ENCODE measurements around the gene CUL9. TPM values are rescaled to one million over a fixed set of nuclear protein-coding genes. Genes with fewer than 3 reads are reported as not detected.
"Not testable (repeated sequence)": the region's sequence is repeated elsewhere in the genome, so short reads cannot be mapped to it uniquely, and the experiment has no call there.

The CUL9 gene
- total RNA-seq (10 to 100 TPM; 35.3 to 38.3 TPM), polyA plus RNA-seq (9.0 TPM)

GRCh38 chr6:43181942-43182860 is at the start of gene CUL9:
TSS of gene CUL9 (plus strand) at chr6:43182196. CDS start at chr6:43184311, 2,115 bp downstream.
- Histone ChIP-seq H3K4me3 (ENCODE audit: low read length) (peak within 1 kb of the TSS; percentile 76), H3K4me1 (ENCODE audit: insufficient read depth, low read length) (peaks cover 57% of the 10 kb centered on the region), H3K36me3 (ENCODE audit: insufficient read depth, low read length) (peaks cover 12% of the 10 kb centered on the region), H3K27ac (ENCODE audit: low read depth, low read length) (peak within 1 kb of the TSS; percentile 70), H3K27me3 (ENCODE audit: insufficient read depth, low read length, poor library complexity, severe bottlenecking) (no peaks in the 10 kb centered on the region), H3K9me3 (ENCODE audit: low read length) (no peaks in the 10 kb centered on the region)
- Mint-ChIP-seq H3K4me1 (peaks cover 44 to 57% (median 55%) of the 10 kb centered on the region in 3 donors), H3K9me3 (no peaks in the 10 kb centered on the region), H3K36me3 (peaks cover 10 to 60% (median 10%) of the 10 kb centered on the region in 3 donors), H3K4me3 (peak within 1 kb of the TSS; percentile 91 to 97 (median 96)), H3K27ac (peak within 1 kb of the TSS; percentile 91 to 98 (median 96)), H3K27me3 (peaks cover 0 to 2% of the 10 kb centered on the region in 2 donors)
- ChIA-PET CTCF (interaction anchor here (0.7 to 2.4 kb wide), 4 partner anchors 9 to 47 kb away, joined by 3 to 9 read pairs (median 6); partner anchors contain the start of gene DNPH1), POLR2A (interaction anchor here (0.6 to 1.7 kb wide), 5 partner anchors 9 to 202 kb away, joined by 3 to 9 read pairs (median 4); no protein-coding TSS in a partner anchor)
- peak; percentile 78 to 88 (median 78) for DNase-seq

- Mint-ChIP-seq H3K4me1 (peaks cover 15 to 20% (median 18%) of the 10 kb centered on the region in 3 donors), H3K9me3 (no peaks in the 10 kb centered on the region), H3K27me3 (no peaks in the 10 kb centered on the region), H3K4me3 (no peak overlapping the region), H3K27ac (no peak overlapping the region), H3K36me3 (no peaks in the 10 kb centered on the region)
- ChIA-PET CTCF (no interaction called here), POLR2A (no interaction called here)
- H3K36me3 ChIP-seq (ENCODE audit: insufficient read depth, low read length): no peaks in the 10 kb centered on the region
- no peak overlapping the region for H3K4me3 ChIP-seq (ENCODE audit: low read length)
- H3K27ac ChIP-seq (ENCODE audit: low read depth, low read length): no peak overlapping the region
- H3K4me1 ChIP-seq (ENCODE audit: insufficient read depth, low read length): peaks cover 14% of the 10 kb centered on the region
- no peaks in the 10 kb centered on the region for H3K27me3 ChIP-seq (ENCODE audit: insufficient read depth, low read length, poor library complexity, severe bottlenecking)
- no peaks in the 10 kb centered on the region for H3K9me3 ChIP-seq (ENCODE audit: low read length)
- no peak for DNase-seq
Measured at GRCh38 chr6:43138267-43138666, 43.7 kb upstream of the CUL9 start.

DNA sequence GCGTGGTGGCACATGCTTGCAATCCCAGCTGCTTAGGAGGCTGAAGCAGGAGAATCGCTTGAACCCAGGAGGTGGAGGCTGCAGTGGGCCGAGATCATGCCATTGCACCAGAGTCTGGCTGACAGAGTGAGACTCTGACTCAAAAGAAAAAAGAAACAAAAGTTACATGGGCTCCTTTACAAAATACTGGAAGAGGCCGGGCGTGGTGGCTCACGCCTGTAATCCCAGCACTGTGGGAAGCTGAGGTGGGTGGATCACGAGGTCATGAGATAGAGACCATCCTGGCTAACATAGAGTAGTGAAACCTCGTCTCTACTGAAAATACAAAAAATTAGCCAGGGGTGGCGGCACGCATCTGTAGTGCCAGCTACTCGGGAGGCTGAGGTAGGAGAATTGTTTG is 42.0 kb upstream of the CUL9 start:
- H3K27me3 ChIP-seq (ENCODE audit: insufficient read depth, low read length, poor library complexity, severe bottlenecking); H3K27me3 Mint-ChIP-seq; H3K9me3 ChIP-seq (ENCODE audit: low read length); H3K27ac ChIP-seq (ENCODE audit: low read depth, low read length); H3K36me3 Mint-ChIP-seq; DNase-seq; CTCF ChIA-PET; H3K4me3 ChIP-seq (ENCODE audit: low read length); H3K9me3 Mint-ChIP-seq; H3K36me3 ChIP-seq (ENCODE audit: insufficient read depth, low read length); POLR2A ChIA-PET: not testable (repeated sequence)
- peaks cover 21% of the 10 kb centered on the region for H3K4me1 ChIP-seq (ENCODE audit: insufficient read depth, low read length)
- H3K27ac Mint-ChIP-seq: peak overlapping the region in 2 of 8 donors; percentile 27 to 43
- H3K4me1 Mint-ChIP-seq: peaks cover 21 to 27% (median 26%) of the 10 kb centered on the region in 3 donors
- peak overlapping the region in 1 of 7 donors; percentile 49 for H3K4me3 Mint-ChIP-seq

DNA sequence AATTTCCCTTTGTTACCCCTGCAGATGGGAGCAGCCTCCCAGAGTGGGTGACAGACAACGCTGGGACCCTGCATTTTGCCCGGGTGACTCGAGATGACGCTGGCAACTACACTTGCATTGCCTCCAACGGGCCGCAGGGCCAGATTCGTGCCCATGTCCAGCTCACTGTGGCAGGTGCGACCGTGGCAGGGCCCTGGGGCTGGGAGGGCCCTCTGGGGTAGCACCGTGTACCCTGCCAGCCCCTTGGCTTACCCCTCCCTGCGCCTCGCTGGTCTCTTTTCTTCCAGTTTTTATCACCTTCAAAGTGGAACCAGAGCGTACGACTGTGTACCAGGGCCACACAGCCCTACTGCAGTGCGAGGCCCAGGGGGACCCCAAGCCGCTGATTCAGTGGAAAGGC is 40.4 kb upstream of the CUL9 start:
- CTCF ChIA-PET: interaction anchor here (2.4 kb wide), 1 partner anchor 31 kb away, joined by 9 read pairs; no protein-coding TSS in a partner anchor

GRCh38 chr6:43142101-43142500 is 39.9 kb upstream of the CUL9 start:
- DNase-seq: peak in 4 of 5 donors; percentile 35 to 84 (median 65)
- H3K36me3 ChIP-seq (ENCODE audit: insufficient read depth, low read length): no peaks in the 10 kb centered on the region
- Mint-ChIP-seq H3K36me3 (no peaks in the 10 kb centered on the region), H3K4me1 (peaks cover 21 to 27% (median 26%) of the 10 kb centered on the region in 3 donors), H3K27ac (peak overlapping the region in 7 of 8 donors; percentile 8 to 95 (median 91)), H3K27me3 (peaks cover 2 to 6% of the 10 kb centered on the region in 2 donors), H3K9me3 (no peaks in the 10 kb centered on the region), H3K4me3 (peak overlapping the region in 6 of 7 donors; percentile 7 to 81 (median 76))
- H3K4me1 ChIP-seq (ENCODE audit: insufficient read depth, low read length): peaks cover 21% of the 10 kb centered on the region
- ChIA-PET CTCF (interaction anchor here (1.0 to 2.8 kb wide), 6 partner anchors 16 to 396 kb away, joined by 3 to 28 read pairs (median 8); partner anchors contain the start of genes KLHDC3, MEA1 and TBCC), POLR2A (no interaction called here)
- H3K27me3 ChIP-seq (ENCODE audit: insufficient read depth, low read length, poor library complexity, severe bottlenecking): no peaks in the 10 kb centered on the region
- H3K27ac ChIP-seq (ENCODE audit: low read depth, low read length): no peak overlapping the region
- no peaks in the 10 kb centered on the region for H3K9me3 ChIP-seq (ENCODE audit: low read length)
- H3K4me3 ChIP-seq (ENCODE audit: low read length): no peak overlapping the region

More for the DNA sequence above, 40.4 kb upstream of the CUL9 start:
- DNase-seq: no peak
- Mint-ChIP-seq H3K4me1 (peaks cover 21 to 27% (median 26%) of the 10 kb centered on the region in 3 donors), H3K27me3 (peaks cover 2 to 6% of the 10 kb centered on the region in 2 donors), H3K36me3 (no peaks in the 10 kb centered on the region), H3K4me3 (no peak overlapping the region), H3K27ac (peak overlapping the region in 3 of 8 donors; percentile 17 to 90 (median 75)), H3K9me3 (no peaks in the 10 kb centered on the region)
- H3K4me1 ChIP-seq (ENCODE audit: insufficient read depth, low read length): peaks cover 21% of the 10 kb centered on the region
- H3K27ac ChIP-seq (ENCODE audit: low read depth, low read length): no peak overlapping the region
- POLR2A ChIA-PET: no interaction called here
- no peaks in the 10 kb centered on the region for H3K27me3 ChIP-seq (ENCODE audit: insufficient read depth, low read length, poor library complexity, severe bottlenecking)
- H3K36me3 ChIP-seq (ENCODE audit: insufficient read depth, low read length): no peaks in the 10 kb centered on the region
- H3K4me3 ChIP-seq (ENCODE audit: low read length): no peak overlapping the region
- H3K9me3 ChIP-seq (ENCODE audit: low read length): no peaks in the 10 kb centered on the region

DNA sequence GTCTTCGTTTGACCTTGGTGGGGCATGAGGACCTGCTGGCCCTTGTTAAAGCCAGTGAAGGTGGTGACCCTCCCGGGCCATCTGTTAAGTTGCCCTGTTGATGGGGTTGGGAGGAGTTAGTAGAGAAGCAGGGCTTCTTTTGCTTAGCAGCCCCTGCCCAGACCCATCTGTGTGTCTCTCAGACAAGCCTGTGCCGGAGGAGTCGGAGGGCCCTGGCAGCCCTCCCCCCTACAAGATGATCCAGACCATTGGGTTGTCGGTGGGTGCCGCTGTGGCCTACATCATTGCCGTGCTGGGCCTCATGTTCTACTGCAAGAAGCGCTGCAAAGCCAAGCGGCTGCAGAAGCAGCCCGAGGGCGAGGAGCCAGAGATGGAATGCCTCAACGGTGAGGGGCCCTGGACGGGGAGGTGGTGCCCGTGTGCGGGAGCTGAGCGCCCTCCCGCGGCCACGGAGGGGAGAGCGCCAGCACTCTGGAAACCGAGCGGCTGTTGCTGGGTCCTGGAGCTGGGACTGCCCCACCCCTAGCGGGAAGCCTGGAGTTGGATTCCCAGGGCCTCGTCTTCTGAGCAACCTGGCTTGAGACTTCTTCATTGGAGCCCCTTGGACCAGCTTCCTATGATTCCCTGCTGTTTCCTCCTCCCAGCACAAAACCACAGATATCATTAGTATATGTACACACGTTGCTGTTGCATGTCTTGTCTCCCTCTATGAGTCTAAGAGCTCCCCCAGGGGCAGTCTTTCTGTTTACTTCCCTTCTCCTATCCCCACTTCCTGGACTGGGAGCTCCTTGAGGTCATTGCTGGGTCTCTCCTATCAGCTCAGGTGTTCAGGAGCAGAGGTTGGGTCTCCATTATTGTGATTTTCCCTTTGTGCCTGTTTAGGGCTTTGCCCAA is 38.5 kb upstream of the CUL9 start:
- Histone ChIP-seq H3K4me3 (ENCODE audit: low read length) (peak overlapping the region; percentile 29), H3K27me3 (ENCODE audit: insufficient read depth, low read length, poor library complexity, severe bottlenecking) (no peaks in the 10 kb centered on the region), H3K27ac (ENCODE audit: low read depth, low read length) (no peak overlapping the region), H3K9me3 (ENCODE audit: low read length) (no peaks in the 10 kb centered on the region), H3K36me3 (ENCODE audit: insufficient read depth, low read length) (no peaks in the 10 kb centered on the region), H3K4me1 (ENCODE audit: insufficient read depth, low read length) (peaks cover 21% of the 10 kb centered on the region)
- Mint-ChIP-seq H3K36me3 (no peaks in the 10 kb centered on the region), H3K4me1 (peaks cover 21 to 27% (median 26%) of the 10 kb centered on the region in 3 donors), H3K27me3 (peaks cover 2 to 6% of the 10 kb centered on the region in 2 donors), H3K4me3 (peak overlapping the region; percentile 43 to 81 (median 65)), H3K27ac (peak overlapping the region in 7 of 8 donors; percentile 13 to 91 (median 75)), H3K9me3 (no peaks in the 10 kb centered on the region)
- peak; percentile 64 to 86 (median 73) for DNase-seq
- CTCF ChIA-PET: interaction anchor here (0.7 to 2.8 kb wide), 55 partner anchors 9 to 634 kb away, joined by 3 to 28 read pairs (median 4); partner anchors contain the start of genes CNPY3, DNPH1, KLC4 and KLHDC3
- POLR2A ChIA-PET: interaction anchor here (0.6 to 2.0 kb wide), 4 partner anchors 84 to 243 kb away, joined by 3 to 5 read pairs (median 4); partner anchors contain the start of genes CUL7, KLC4 and MRPL2

- ChIA-PET POLR2A (no interaction called here), CTCF (interaction anchor here (1.3 to 2.8 kb wide), 6 partner anchors 10 to 244 kb away, joined by 3 to 28 read pairs (median 6); partner anchors contain the start of genes PPP2R5D and SRF)
- Histone ChIP-seq H3K4me3 (ENCODE audit: low read length) (no peak overlapping the region), H3K27me3 (ENCODE audit: insufficient read depth, low read length, poor library complexity, severe bottlenecking) (no peaks in the 10 kb centered on the region), H3K36me3 (ENCODE audit: insufficient read depth, low read length) (no peaks in the 10 kb centered on the region), H3K4me1 (ENCODE audit: insufficient read depth, low read length) (peaks cover 21% of the 10 kb centered on the region), H3K9me3 (ENCODE audit: low read length) (no peaks in the 10 kb centered on the region), H3K27ac (ENCODE audit: low read depth, low read length) (no peak overlapping the region)
- H3K4me1 Mint-ChIP-seq: peaks cover 21 to 27% (median 26%) of the 10 kb centered on the region in 3 donors
- H3K36me3 Mint-ChIP-seq: no peaks in the 10 kb centered on the region
- DNase-seq: no peak
- H3K27me3 Mint-ChIP-seq: peaks cover 2 to 6% of the 10 kb centered on the region in 2 donors
- H3K27ac Mint-ChIP-seq: no peak overlapping the region
- H3K4me3 Mint-ChIP-seq: no peak overlapping the region
- no peaks in the 10 kb centered on the region for H3K9me3 Mint-ChIP-seq
Measured at GRCh38 chr6:43144879-43145278, 37.1 kb upstream of the CUL9 start.

All from CD8-positive, alpha-beta memory T cell (primary cell).